Measurements from ENCODE around the gene HES4.

- TF ChIP-seq CTCF (conservative IDR thresholded peaks at IDR 0.05; ENCODE audit: low read depth, low read length) (no peak), EZH2 (IDR thresholded peaks at IDR 0.05; ENCODE audit: low read length, unreplicated experiment) (no peak), EZH2phosphoT487 (IDR thresholded peaks at IDR 0.05; ENCODE audit: borderline replicate concordance, low read length) (no peak)
Measured at GRCh38 chr1:969260-969855, 30.5 kb downstream of the HES4 start.
